OCI-LY1 (cell line): Measurements from ENCODE around the gene FBXL15.

ENCODE experiments used
- EZH2 ChIP-seq: fragments of 200-600 bp; sonication (generic), shearing (Covaris generic); IDR thresholded peaks from 2 replicates; pipeline ENCODE4 v1.8.0; 2017; ENCODE audit warnings: borderline replicate concordance, mixed run types, mild to moderate bottlenecking, antibody characterized with exemption, low read length, moderate library complexity, mixed read lengths
- TF ChIP-seq, protein P1 (sequence below): fragments of 200-600 bp; sonication (generic), shearing (Covaris generic); IDR thresholded peaks from 2 replicates; pipeline ENCODE4 v1.5.1; 2017; ENCODE audit warnings: mild to moderate bottlenecking, antibody characterized with exemption, low read length, moderate library complexity, mixed read lengths

GRCh38 chr10:102434394-102435132 is 13.9 kb downstream of the FBXL15 start:
- TF ChIP-seq, protein P1, sequence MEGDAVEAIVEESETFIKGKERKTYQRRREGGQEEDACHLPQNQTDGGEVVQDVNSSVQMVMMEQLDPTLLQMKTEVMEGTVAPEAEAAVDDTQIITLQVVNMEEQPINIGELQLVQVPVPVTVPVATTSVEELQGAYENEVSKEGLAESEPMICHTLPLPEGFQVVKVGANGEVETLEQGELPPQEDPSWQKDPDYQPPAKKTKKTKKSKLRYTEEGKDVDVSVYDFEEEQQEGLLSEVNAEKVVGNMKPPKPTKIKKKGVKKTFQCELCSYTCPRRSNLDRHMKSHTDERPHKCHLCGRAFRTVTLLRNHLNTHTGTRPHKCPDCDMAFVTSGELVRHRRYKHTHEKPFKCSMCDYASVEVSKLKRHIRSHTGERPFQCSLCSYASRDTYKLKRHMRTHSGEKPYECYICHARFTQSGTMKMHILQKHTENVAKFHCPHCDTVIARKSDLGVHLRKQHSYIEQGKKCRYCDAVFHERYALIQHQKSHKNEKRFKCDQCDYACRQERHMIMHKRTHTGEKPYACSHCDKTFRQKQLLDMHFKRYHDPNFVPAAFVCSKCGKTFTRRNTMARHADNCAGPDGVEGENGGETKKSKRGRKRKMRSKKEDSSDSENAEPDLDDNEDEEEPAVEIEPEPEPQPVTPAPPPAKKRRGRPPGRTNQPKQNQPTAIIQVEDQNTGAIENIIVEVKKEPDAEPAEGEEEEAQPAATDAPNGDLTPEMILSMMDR = no peak
- no peak for TF ChIP-seq EZH2
